Trophoblast cell (in vitro differentiated cells and primary cell): ENCODE measurements around the gene HS6ST3.

Experiments
- DNase-seq, 2 donors: peaks; one replicate each; pipeline ENCODE4 v3.0.0-alpha.2; 2016
- H2AFZ ChIP-seq: 2 replicates; pipeline ENCODE4 v1.6.1; 2013; ENCODE audit warnings: low read length, moderate library complexity, mild to moderate bottlenecking; ENCODE audit not compliant: insufficient read depth, poor library complexity
- H2AK5ac ChIP-seq: 2 replicates; pipeline ENCODE4 v1.6.1; 2013; ENCODE audit warnings: mild to moderate bottlenecking, low read length
- H2BK120ac ChIP-seq: 2 replicates; pipeline ENCODE4 v1.6.1; 2013; ENCODE audit warnings: low read length, mild to moderate bottlenecking, moderate library complexity; ENCODE audit not compliant: insufficient read depth, poor library complexity
- H2BK12ac ChIP-seq: 2 replicates; pipeline ENCODE4 v1.6.1; 2013; ENCODE audit warnings: mild to moderate bottlenecking, low read length, moderate library complexity
- H2BK5ac ChIP-seq: 2 replicates; pipeline ENCODE4 v1.6.1; 2013; ENCODE audit warnings: low read length, low read depth, moderate library complexity, mild to moderate bottlenecking; ENCODE audit not compliant: poor library complexity
- H3K14ac ChIP-seq: 2 replicates; pipeline ENCODE4 v1.6.1; 2013; ENCODE audit warnings: mild to moderate bottlenecking, low read length
- H3K18ac ChIP-seq: 2 replicates; pipeline ENCODE4 v1.6.1; 2013; ENCODE audit warnings: mild to moderate bottlenecking, low read length
- H3K23ac ChIP-seq: 2 replicates; pipeline ENCODE4 v1.6.1; 2013; ENCODE audit warnings: low read length
- H3K27ac ChIP-seq: 2 replicates; pipeline ENCODE4 v1.5.1; 2013; ENCODE audit warnings: low read depth, mild to moderate bottlenecking, inconsistent platforms, low read length, moderate library complexity
- H3K27me3 ChIP-seq: 2 replicates; pipeline ENCODE4 v1.6.1; 2013; ENCODE audit warnings: inconsistent platforms, mild to moderate bottlenecking, low read length, moderate library complexity; ENCODE audit not compliant: insufficient read depth
- H3K36me3 ChIP-seq, 2 experiments: 1 replicate in 1 of 2; 2 replicates in 1 of 2; pipeline ENCODE4 v1.6.1; 2013; ENCODE audit warnings: low read length in 2 of 2, mild to moderate bottlenecking in 2 of 2, moderate library complexity in 1 of 2; ENCODE audit not compliant: insufficient read depth in 2 of 2, control insufficient read depth in 1 of 2
- H3K4ac ChIP-seq: 2 replicates; pipeline ENCODE4 v1.6.1; 2013; ENCODE audit warnings: low read depth, mild to moderate bottlenecking, low read length, moderate library complexity
- H3K4me1 ChIP-seq, 2 experiments: 1 replicate in 1 of 2; 2 replicates in 1 of 2; pipeline ENCODE4 v1.6.1; 2013; ENCODE audit warnings: low read length in 2 of 2, mild to moderate bottlenecking in 2 of 2, moderate library complexity in 1 of 2; ENCODE audit not compliant: insufficient read depth in 2 of 2, control insufficient read depth in 1 of 2
- H3K4me2 ChIP-seq: 2 replicates; pipeline ENCODE4 v1.6.1; 2013; ENCODE audit warnings: inconsistent platforms, mild to moderate bottlenecking, low read length, moderate library complexity
- H3K4me3 ChIP-seq: 2 replicates; pipeline ENCODE4 v1.5.1; 2013; ENCODE audit warnings: mild to moderate bottlenecking, low read depth, low read length, inconsistent platforms
- H3K79me1 ChIP-seq: one replicate; pipeline ENCODE4 v1.6.1; 2013; ENCODE audit warnings: low read length
- H3K79me2 ChIP-seq: 2 replicates; pipeline ENCODE4 v1.6.1; 2013; ENCODE audit warnings: low read length, mild to moderate bottlenecking; ENCODE audit not compliant: control insufficient read depth, insufficient read depth, poor library complexity
- H3K9ac ChIP-seq: 2 replicates; pipeline ENCODE4 v1.6.1; 2013; ENCODE audit warnings: mild to moderate bottlenecking, low read length
- H3K9me3 ChIP-seq: 2 replicates; pipeline ENCODE4 v1.6.1; 2013; ENCODE audit warnings: low read depth, mild to moderate bottlenecking, control low read depth, inconsistent platforms, low read length; ENCODE audit not compliant: insufficient read depth
- H4K12ac ChIP-seq: 2 replicates; pipeline ENCODE4 v1.6.1; 2013; ENCODE audit warnings: low read depth, mild to moderate bottlenecking, low read length, moderate library complexity
- H4K8ac ChIP-seq: 2 replicates; pipeline ENCODE4 v1.6.1; 2013; ENCODE audit warnings: low read depth, mild to moderate bottlenecking, low read length, moderate library complexity
- H4K91ac ChIP-seq: one replicate; pipeline ENCODE4 v1.6.1; 2013; ENCODE audit warnings: low read depth, mild to moderate bottlenecking, low read length, moderate library complexity
- WGBS: extraction: QIAGEN DNeasy Blood & Tissue Kit; methylation state at CpG from one replicate; pipeline ENCODE4 v1.1.7; 2013; ENCODE audit warnings: missing lambda C conversion rate; ENCODE audit not compliant: insufficient read length, insufficient coverage; ENCODE audit errors: extremely low coverage; 5-methylcytosine and 5-hydroxymethylcytosine counted together

The HS6ST3 gene

DNA sequence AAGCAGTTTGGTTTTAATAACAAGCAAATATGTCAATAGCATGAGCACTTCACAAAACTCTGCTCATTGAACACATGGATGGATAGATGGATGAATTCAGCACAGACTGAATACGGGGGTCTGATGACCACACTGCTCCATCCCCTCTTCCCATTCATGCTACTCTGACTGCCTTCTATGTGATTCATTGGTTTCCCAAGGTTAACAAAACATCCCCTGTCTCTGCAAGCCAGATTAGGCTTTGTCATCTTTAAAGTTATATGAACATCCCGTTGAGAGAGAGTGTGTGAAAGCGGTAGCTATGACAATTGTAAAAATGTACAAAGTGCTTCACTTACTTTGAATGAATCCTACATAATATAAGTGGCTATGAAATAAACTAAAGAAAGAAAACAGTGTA, 651.9 kb downstream of the HS6ST3 start:
- Histone ChIP-seq H2BK5ac (no peak overlapping the region), H2AFZ (no peak overlapping the region), H3K36me3 (no peaks in the 10 kb centered on the region), H3K4me3 (no peak overlapping the region), H3K79me2 (no peaks in the 10 kb centered on the region), H3K4me1 (no peaks in the 10 kb centered on the region), H3K9me3 (no peaks in the 10 kb centered on the region), H3K14ac (no peak overlapping the region), H2AK5ac (no peak overlapping the region), H4K8ac (no peak overlapping the region), H2BK12ac (no peak overlapping the region), H3K27ac (no peak overlapping the region), H3K4me2 (no peak overlapping the region), H3K79me1 (no peaks in the 10 kb centered on the region), H3K27me3 (no peaks in the 10 kb centered on the region), H3K9ac (no peak overlapping the region), H4K91ac (no peak overlapping the region), H3K23ac (no peak overlapping the region), H3K4ac (no peak overlapping the region), H3K18ac (no peak overlapping the region), H4K12ac (no peak overlapping the region), H2BK120ac (no peak overlapping the region)
- WGBS, result no CpG with 5 or more reads among the region's 3 CpGs
- DNase-seq, result no peak

GRCh38 chr13:96743296-96744089, 653.6 kb downstream of the HS6ST3 start:
- Histone ChIP-seq H3K79me1 (no peaks in the 10 kb centered on the region), H3K4me3 (no peak overlapping the region), H3K27me3 (no peaks in the 10 kb centered on the region), H3K23ac (no peak overlapping the region), H3K4me1 (no peaks in the 10 kb centered on the region), H4K8ac (no peak overlapping the region), H3K79me2 (no peaks in the 10 kb centered on the region), H2BK120ac (no peak overlapping the region), H3K4me2 (no peak overlapping the region), H2AFZ (no peak overlapping the region), H2BK5ac (no peak overlapping the region), H3K9me3 (no peaks in the 10 kb centered on the region), H4K91ac (no peak overlapping the region), H2BK12ac (no peak overlapping the region), H3K14ac (no peak overlapping the region), H2AK5ac (no peak overlapping the region), H3K9ac (no peak overlapping the region), H3K18ac (no peak overlapping the region), H3K27ac (no peak overlapping the region), H3K4ac (no peak overlapping the region), H3K36me3 (no peaks in the 10 kb centered on the region), H4K12ac (no peak overlapping the region)
- WGBS, result no CpG with 5 or more reads among the region's 3 CpGs
- no peak for DNase-seq

- WGBS, result no CpG with 5 or more reads among the region's 5 CpGs
- H3K4ac ChIP-seq, result no peak overlapping the region
- no peaks in the 10 kb centered on the region for H3K79me1 ChIP-seq
- H3K4me1 ChIP-seq, result no peaks in the 10 kb centered on the region
- H3K4me3 ChIP-seq, result no peak overlapping the region
- no peak overlapping the region for H3K4me2 ChIP-seq
- H3K14ac ChIP-seq, result no peak overlapping the region
- H3K23ac ChIP-seq, result no peak overlapping the region
- H2BK12ac ChIP-seq, result no peak overlapping the region
- no peaks in the 10 kb centered on the region for H3K79me2 ChIP-seq
- H2AK5ac ChIP-seq, result no peak overlapping the region
- H2AFZ ChIP-seq, result no peak overlapping the region
- no peak overlapping the region for H3K27ac ChIP-seq
- no peak for DNase-seq
- H3K36me3 ChIP-seq, result no peaks in the 10 kb centered on the region
- no peak overlapping the region for H2BK120ac ChIP-seq
- no peak overlapping the region for H4K8ac ChIP-seq
- no peaks in the 10 kb centered on the region for H3K27me3 ChIP-seq
- H3K18ac ChIP-seq, result no peak overlapping the region
- no peak overlapping the region for H4K91ac ChIP-seq
- no peak overlapping the region for H3K9ac ChIP-seq
- no peaks in the 10 kb centered on the region for H3K9me3 ChIP-seq
- H2BK5ac ChIP-seq, result no peak overlapping the region
- H4K12ac ChIP-seq, result no peak overlapping the region
These were observed 654.7 kb downstream of the HS6ST3 start for GRCh38 chr13:96744367-96745331.

DNA sequence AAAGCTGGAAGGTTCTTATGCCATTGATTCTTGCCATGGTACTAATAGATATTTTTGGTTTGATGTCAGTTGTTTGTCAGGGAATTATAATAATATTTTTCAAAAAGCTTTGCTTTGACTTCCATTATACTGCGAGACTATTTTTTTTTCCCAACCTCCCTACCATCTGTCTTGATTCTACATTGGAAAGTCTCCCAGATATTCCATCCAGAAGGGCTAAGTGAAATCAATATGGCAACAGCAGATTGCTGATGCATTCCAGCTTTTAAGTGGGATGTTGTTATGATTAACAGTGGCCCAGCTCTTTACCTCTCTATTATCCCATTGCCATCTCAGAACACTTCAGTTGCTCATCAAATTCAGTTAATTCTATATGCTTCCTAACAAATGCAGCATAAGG, 657.0 kb downstream of the HS6ST3 start:
- no peaks in the 10 kb centered on the region for H3K9me3 ChIP-seq
- no peak overlapping the region for H2BK5ac ChIP-seq
- DNase-seq, result no peak
- no peak overlapping the region for H3K27ac ChIP-seq
- H4K8ac ChIP-seq, result no peak overlapping the region
- H3K4me2 ChIP-seq, result no peak overlapping the region
- no peak overlapping the region for H4K12ac ChIP-seq
- no peaks in the 10 kb centered on the region for H3K79me2 ChIP-seq
- H3K4ac ChIP-seq, result no peak overlapping the region
- H3K4me3 ChIP-seq, result no peak overlapping the region
- no peak overlapping the region for H3K14ac ChIP-seq
- H4K91ac ChIP-seq, result no peak overlapping the region
- H2AFZ ChIP-seq, result no peak overlapping the region
- no peaks in the 10 kb centered on the region for H3K36me3 ChIP-seq
- H3K4me1 ChIP-seq, result no peaks in the 10 kb centered on the region
- no peaks in the 10 kb centered on the region for H3K27me3 ChIP-seq
- no peak overlapping the region for H3K9ac ChIP-seq
- H3K79me1 ChIP-seq, result no peaks in the 10 kb centered on the region
- no peak overlapping the region for H2AK5ac ChIP-seq
- no CpG with 5 or more reads among the region's 1 CpG for WGBS
- H3K18ac ChIP-seq, result no peak overlapping the region
- H2BK12ac ChIP-seq, result no peak overlapping the region
- no peak overlapping the region for H2BK120ac ChIP-seq
- no peak overlapping the region for H3K23ac ChIP-seq
